ENCODE results near the gene LTBP1.

LTBP1 gene

DNA sequence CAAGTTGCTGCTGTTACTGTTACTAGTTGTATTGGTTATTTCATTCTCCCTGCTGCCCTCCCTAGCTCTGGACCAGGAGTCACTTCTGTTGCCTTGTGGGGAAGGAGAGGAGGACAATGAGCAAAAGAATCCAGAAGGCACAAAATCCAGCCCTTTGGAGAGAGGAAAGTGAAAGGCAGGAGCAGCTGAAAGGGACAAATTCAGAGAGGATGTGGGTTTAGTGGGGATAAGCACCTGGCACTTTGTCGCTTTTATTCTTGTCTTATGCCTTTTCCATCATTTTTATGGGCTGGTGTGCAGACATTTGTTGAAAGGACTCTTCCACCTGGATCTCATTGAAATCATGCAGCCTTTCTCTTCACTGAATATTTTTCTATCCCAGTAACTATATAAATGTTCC, 24.3 kb upstream of the LTBP1 start:
- Histone ChIP-seq H3K27me3 (ENCODE audit: insufficient read depth, low read length) (no peaks in the 10 kb centered on the region), H2AFZ (ENCODE audit: low read depth, low read length) (no peak overlapping the region), H3K4me3 (ENCODE audit: low read length) (no peak overlapping the region), H3K9me3 (ENCODE audit: low read length) (no peaks in the 10 kb centered on the region), H3K36me3 (ENCODE audit: insufficient read depth, low read length) (no peaks in the 10 kb centered on the region), H3K4me1 (ENCODE audit: insufficient read depth, low read length) (peaks cover 3% of the 10 kb centered on the region)

DNA sequence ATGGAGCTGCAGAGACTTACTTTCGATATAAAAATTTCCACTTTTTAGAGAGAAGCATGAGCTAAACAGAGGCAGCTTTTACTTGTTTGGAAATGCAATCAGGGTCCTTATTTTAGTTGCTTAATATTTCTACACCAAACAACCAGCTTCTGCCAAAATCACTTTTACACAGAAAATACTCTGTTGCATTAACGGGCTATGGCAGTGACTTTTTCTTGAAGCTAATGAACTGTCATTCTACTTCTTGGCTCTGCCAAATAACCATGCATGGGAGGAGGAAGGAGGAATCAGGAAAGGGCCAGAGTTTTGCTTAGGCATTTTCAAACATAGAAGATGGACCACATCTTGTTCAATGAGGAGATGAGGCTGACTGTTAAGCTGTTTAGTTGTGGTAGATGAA, 23.6 kb upstream of the LTBP1 start:
- Histone ChIP-seq H3K4me1 (ENCODE audit: insufficient read depth, low read length) (peaks cover 3% of the 10 kb centered on the region), H2AFZ (ENCODE audit: low read depth, low read length) (no peak overlapping the region), H3K36me3 (ENCODE audit: insufficient read depth, low read length) (no peaks in the 10 kb centered on the region), H3K27me3 (ENCODE audit: insufficient read depth, low read length) (no peaks in the 10 kb centered on the region), H3K9me3 (ENCODE audit: low read length) (no peaks in the 10 kb centered on the region), H3K4me3 (ENCODE audit: low read length) (no peak overlapping the region)

DNA sequence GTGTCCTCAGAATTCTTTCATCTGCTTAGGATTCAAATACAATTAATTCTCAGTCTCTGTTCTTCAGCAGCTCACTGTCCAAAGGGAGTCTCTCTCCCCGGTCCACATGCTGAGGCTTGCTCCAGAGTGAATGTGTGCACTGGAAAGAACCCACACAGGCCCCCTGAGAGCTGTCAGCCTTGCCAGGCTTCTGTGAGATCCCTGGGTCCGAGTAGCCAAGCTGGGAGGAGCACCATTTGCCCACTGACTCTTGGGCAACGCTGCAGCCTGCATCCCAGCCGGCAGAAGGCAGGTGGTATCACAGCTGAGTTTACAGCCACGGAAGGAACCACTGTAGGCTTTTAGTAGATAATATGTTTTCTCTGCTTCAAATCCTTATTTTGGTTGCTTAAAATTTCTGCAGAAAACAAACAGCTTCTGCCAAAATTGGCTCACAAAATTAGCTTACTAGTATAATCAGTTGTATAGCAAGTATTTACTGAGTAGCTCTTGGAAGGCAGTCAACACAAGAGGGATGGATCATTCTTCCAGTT, 21.4 kb upstream of the LTBP1 start:
- Histone ChIP-seq H3K36me3 (ENCODE audit: insufficient read depth, low read length) (no peaks in the 10 kb centered on the region), H2AFZ (ENCODE audit: low read depth, low read length) (no peak overlapping the region), H3K9me3 (ENCODE audit: low read length) (no peaks in the 10 kb centered on the region), H3K4me3 (ENCODE audit: low read length) (no peak overlapping the region), H3K27me3 (ENCODE audit: insufficient read depth, low read length) (no peaks in the 10 kb centered on the region), H3K4me1 (ENCODE audit: insufficient read depth, low read length) (peaks cover 3% of the 10 kb centered on the region)

- Histone ChIP-seq H3K4me1 (ENCODE audit: insufficient read depth, low read length) (peaks cover 3% of the 10 kb centered on the region), H3K4me3 (ENCODE audit: low read length) (no peak overlapping the region), H2AFZ (ENCODE audit: low read depth, low read length) (no peak overlapping the region)
These were observed 20.6 kb upstream of the LTBP1 start for GRCh38 chr2:32925976-32926707.

GRCh38 chr2:32926708-32927084, 20.1 kb upstream of the LTBP1 start:
- Histone ChIP-seq H3K9me3 (ENCODE audit: low read length) (no peaks in the 10 kb centered on the region), H3K4me1 (ENCODE audit: insufficient read depth, low read length) (peaks cover 3% of the 10 kb centered on the region), H3K36me3 (ENCODE audit: insufficient read depth, low read length) (no peaks in the 10 kb centered on the region), H3K4me3 (ENCODE audit: low read length) (no peak overlapping the region), H2AFZ (ENCODE audit: low read depth, low read length) (no peak overlapping the region), H3K27me3 (ENCODE audit: insufficient read depth, low read length) (no peaks in the 10 kb centered on the region)

More at GRCh38 chr2:32925976-32926707, 20.6 kb upstream of the LTBP1 start:
- Histone ChIP-seq H3K27me3 (ENCODE audit: insufficient read depth, low read length) (no peaks in the 10 kb centered on the region), H3K36me3 (ENCODE audit: insufficient read depth, low read length) (no peaks in the 10 kb centered on the region), H3K9me3 (ENCODE audit: low read length) (no peaks in the 10 kb centered on the region)

GRCh38 chr2:32930436-32930835, 16.3 kb upstream of the LTBP1 start:
- Histone ChIP-seq H3K9me3 (ENCODE audit: low read length) (no peaks in the 10 kb centered on the region), H2AFZ (ENCODE audit: low read depth, low read length) (no peak overlapping the region), H3K27me3 (ENCODE audit: insufficient read depth, low read length) (no peaks in the 10 kb centered on the region), H3K4me3 (ENCODE audit: low read length) (no peak overlapping the region), H3K4me1 (ENCODE audit: insufficient read depth, low read length) (peaks cover 3% of the 10 kb centered on the region), H3K36me3 (ENCODE audit: insufficient read depth, low read length) (no peaks in the 10 kb centered on the region)

DNA sequence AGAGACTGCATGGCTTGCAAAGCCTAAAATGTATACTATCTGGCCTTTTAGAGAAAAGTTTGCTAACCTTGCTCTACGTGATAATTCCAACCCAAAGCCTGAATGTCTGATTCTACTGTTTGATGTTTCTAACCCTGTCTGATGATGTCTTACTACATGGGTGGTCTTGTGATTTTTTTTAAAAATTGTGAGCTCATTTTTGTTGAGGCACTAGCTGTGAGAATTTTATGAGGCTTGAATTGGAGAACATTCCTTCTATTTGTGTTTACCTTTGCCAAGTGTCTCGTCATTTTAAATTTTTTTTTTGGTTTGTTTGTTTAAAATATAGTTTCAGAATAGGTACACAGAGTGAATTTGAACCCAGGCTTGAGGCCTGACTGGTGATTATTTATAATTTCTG, 15.2 kb upstream of the LTBP1 start:
- no peaks in the 10 kb centered on the region for H3K36me3 ChIP-seq (ENCODE audit: insufficient read depth, low read length)
- H3K4me3 ChIP-seq (ENCODE audit: low read length) = no peak overlapping the region
- no peak overlapping the region for H2AFZ ChIP-seq (ENCODE audit: low read depth, low read length)
- no peaks in the 10 kb centered on the region for H3K27me3 ChIP-seq (ENCODE audit: insufficient read depth, low read length)
- no peaks in the 10 kb centered on the region for H3K9me3 ChIP-seq (ENCODE audit: low read length)
- H3K4me1 ChIP-seq (ENCODE audit: insufficient read depth, low read length) = peaks cover 6% of the 10 kb centered on the region

DNA sequence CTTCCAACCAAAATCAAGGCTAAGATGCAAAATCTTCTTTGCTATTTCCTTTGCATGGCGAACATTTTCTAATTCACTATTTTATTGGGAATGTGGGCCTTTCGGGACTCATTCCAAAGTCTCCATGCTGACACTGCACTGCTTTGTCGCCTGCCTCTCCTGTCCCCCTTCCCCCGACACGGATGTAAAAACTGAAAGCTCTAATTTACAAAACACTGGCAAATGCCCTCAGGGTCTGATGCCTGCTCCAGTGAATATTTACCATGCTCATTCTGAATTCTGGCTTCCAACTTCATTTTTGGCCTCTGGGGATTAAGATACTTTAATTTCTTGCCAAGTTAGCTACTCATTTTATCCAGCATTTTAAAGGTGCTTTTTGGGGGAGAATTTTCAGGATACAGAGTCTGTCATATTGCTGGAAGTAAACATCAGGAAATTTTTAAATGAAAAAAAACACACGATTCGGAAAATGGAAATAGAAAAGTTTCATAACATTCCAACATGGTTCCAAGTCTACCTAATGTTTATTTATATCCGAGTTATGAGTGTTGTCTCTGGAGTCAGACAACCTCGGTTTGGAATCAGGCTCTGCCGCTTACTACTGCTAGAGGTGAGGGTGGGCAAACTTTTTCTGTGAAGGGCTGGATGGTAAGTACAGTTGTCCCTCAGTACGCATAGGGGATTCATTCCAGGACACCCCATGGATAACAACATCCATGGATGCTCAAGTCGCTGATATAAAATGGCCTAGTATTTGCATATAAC, 14.6 kb upstream of the LTBP1 start:
- no peaks in the 10 kb centered on the region for H3K9me3 ChIP-seq (ENCODE audit: low read length)
- no peaks in the 10 kb centered on the region for H3K36me3 ChIP-seq (ENCODE audit: insufficient read depth, low read length)
- H3K4me3 ChIP-seq (ENCODE audit: low read length) = no peak overlapping the region
- no peaks in the 10 kb centered on the region for H3K27me3 ChIP-seq (ENCODE audit: insufficient read depth, low read length)
- H2AFZ ChIP-seq (ENCODE audit: low read depth, low read length) = no peak overlapping the region
- H3K4me1 ChIP-seq (ENCODE audit: insufficient read depth, low read length) = peaks cover 3% of the 10 kb centered on the region

DNA sequence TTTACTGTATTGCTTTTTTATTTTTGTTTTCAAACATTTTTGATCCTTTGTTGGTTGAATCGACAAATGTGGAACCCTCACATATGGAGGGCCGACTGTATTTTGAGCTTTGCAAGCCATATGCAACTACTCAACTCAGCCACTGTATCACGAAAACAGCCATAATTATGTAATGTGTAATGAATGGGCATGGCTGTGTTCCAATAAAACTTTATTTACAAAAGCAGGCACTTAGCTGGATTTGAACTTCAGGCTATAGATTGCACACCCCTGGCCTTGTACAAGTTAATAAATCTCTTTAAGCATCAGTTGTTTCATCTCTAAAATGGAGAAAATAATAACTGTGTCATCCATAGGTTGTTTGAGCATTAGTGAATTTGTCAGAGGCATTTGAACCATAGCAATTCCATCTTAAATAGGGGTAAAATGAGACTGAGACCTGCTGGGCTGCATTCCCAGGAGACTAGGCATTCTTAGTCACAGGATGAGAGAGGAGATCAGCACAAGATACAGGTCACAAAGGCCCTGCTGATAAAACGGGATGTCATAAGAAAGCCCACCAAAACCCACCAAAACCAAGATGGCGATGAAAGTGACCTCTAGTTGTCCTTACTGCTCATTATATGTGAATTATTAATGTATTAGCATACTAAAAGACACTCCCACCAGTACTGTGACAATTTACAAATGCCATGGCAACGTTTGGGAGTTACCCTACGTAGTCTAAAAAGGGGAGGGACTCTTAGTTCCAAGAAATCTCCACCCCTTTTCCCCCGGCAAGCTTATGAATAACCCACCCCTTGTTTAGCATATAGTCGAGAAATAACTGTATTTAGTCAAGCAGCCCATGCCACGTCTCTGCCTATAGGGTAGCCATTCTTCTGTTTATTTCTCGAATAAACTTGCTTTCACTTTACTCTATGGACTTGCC, 13.7 kb upstream of the LTBP1 start:
- H3K4me3 ChIP-seq (ENCODE audit: low read length) = no peak overlapping the region
- peaks cover 3% of the 10 kb centered on the region for H3K4me1 ChIP-seq (ENCODE audit: insufficient read depth, low read length)
- no peak overlapping the region for H2AFZ ChIP-seq (ENCODE audit: low read depth, low read length)
- H3K27me3 ChIP-seq (ENCODE audit: insufficient read depth, low read length) = no peaks in the 10 kb centered on the region
- H3K9me3 ChIP-seq (ENCODE audit: low read length) = no peaks in the 10 kb centered on the region
- H3K36me3 ChIP-seq (ENCODE audit: insufficient read depth, low read length) = no peaks in the 10 kb centered on the region

DNA sequence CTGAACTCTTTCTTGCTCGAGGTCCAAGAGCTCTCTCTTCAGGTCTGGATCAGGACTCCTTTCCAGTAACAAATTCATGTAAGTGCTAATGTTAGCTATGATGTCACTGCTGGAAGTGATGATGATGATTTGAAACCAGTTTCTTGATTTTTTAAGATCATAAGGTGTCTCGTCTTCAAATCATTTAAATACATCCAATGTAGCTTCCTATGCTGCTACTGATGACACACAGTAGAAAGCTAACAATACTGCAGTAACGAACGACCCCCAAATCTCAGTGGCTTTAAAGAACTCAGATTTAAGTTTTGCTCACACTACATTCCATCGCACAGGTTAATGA, 13.0 kb upstream of the LTBP1 start:
- Histone ChIP-seq H3K4me1 (ENCODE audit: insufficient read depth, low read length) (peaks cover 3% of the 10 kb centered on the region), H3K36me3 (ENCODE audit: insufficient read depth, low read length) (no peaks in the 10 kb centered on the region), H3K27me3 (ENCODE audit: insufficient read depth, low read length) (no peaks in the 10 kb centered on the region), H2AFZ (ENCODE audit: low read depth, low read length) (no peak overlapping the region), H3K9me3 (ENCODE audit: low read length) (no peaks in the 10 kb centered on the region), H3K4me3 (ENCODE audit: low read length) (no peak overlapping the region)

DNA sequence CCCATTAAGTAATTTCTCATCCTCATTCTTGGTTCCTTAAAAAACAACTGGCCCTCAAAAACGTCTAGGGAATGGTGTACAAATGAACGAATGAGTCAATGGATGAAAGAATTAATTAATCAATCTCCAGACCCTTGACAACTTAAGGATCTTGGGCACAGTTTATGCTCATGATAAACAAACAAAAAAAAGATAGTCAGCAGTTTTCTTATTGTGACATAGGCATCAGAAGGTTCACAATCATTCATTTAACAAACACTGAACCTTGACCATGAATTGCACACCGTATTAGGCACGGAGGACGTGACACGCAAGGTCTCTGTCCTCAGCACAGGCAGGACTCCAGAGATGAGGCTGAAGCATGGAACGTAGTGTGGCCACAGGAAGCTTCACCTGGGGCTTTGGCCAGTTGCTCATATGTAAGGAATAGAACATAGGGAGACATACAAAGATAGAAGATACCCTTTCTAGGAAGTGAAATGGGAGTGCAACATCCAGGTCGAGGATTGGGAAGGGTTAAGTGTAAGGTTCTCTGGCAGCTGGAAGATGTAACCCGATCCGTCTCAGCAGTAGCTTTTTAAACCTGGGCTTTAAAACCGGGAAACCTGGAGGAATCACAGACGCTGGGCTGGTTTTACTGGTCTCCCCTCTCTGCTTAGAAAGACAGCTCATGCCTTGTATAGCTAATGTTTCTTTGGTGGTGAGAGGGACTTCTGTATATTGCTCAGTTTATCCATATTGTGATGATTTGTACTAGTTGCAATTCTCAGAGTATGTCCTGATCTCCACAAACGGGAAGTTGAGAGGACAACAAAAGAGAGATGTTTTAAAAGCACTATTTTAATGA, 8.9 kb upstream of the LTBP1 start:
- no peaks in the 10 kb centered on the region for H3K36me3 ChIP-seq (ENCODE audit: insufficient read depth, low read length)
- H3K4me3 ChIP-seq (ENCODE audit: low read length) = no peak overlapping the region
- no peaks in the 10 kb centered on the region for H3K27me3 ChIP-seq (ENCODE audit: insufficient read depth, low read length)
- peaks cover 3% of the 10 kb centered on the region for H3K4me1 ChIP-seq (ENCODE audit: insufficient read depth, low read length)
- H2AFZ ChIP-seq (ENCODE audit: low read depth, low read length) = no peak overlapping the region
- no peaks in the 10 kb centered on the region for H3K9me3 ChIP-seq (ENCODE audit: low read length)

GRCh38 chr2:32938934-32939333, 7.8 kb upstream of the LTBP1 start:
- Histone ChIP-seq H3K4me3 (ENCODE audit: low read length) (no peak overlapping the region), H3K27me3 (ENCODE audit: insufficient read depth, low read length) (no peaks in the 10 kb centered on the region), H3K4me1 (ENCODE audit: insufficient read depth, low read length) (peaks cover 3% of the 10 kb centered on the region), H3K9me3 (ENCODE audit: low read length) (no peaks in the 10 kb centered on the region), H3K36me3 (ENCODE audit: insufficient read depth, low read length) (no peaks in the 10 kb centered on the region), H2AFZ (ENCODE audit: low read depth, low read length) (no peak overlapping the region)
